HG03520 (cell line): Measurements from ENCODE around the gene GPR137.
A peak's percentile ranks its signal among the peaks of the same experiment; 100 is the strongest.

Source experiments
- ATAC-seq: cut with Tn5 transposase; IDR thresholded peaks from one replicate; pipeline ENCODE4 v1.9.1; 2021; ENCODE audit warnings: mild to moderate bottlenecking, moderate library complexity; ENCODE audit not compliant: unreplicated experiment

The GPR137 gene

GRCh38 chr11:64284048-64284961 is 1.3 kb upstream of the GPR137 start, which contains the start of gene BAD:
Gene BAD (minus strand): TSS chr11:64284665. CDS start chr11:64284368, 297 bp downstream.
- ATAC-seq: peak; percentile 64

- ATAC-seq: no peak
These were observed 495 bp downstream of the GPR137 start for GRCh38 chr11:64285885-64286800.

- no peak for ATAC-seq
These were observed 1.1 kb downstream of the GPR137 start for GRCh38 chr11:64286801-64287159.

GRCh38 chr11:64287676-64288352 is 2.2 kb downstream of the GPR137 start:
- ATAC-seq: no peak

- ATAC-seq: no peak
These were observed 2.7 kb downstream of the GPR137 start for GRCh38 chr11:64288353-64288750.

GRCh38 chr11:64289002-64289564 is 3.4 kb downstream of the GPR137 start:
- ATAC-seq: no peak

GRCh38 chr11:64290352-64291261 is 5.0 kb downstream of the GPR137 start:
- no peak for ATAC-seq

GRCh38 chr11:64291262-64291751 is 5.7 kb downstream of the GPR137 start, which contains the start of gene KCNK4:
Gene KCNK4 (plus strand): TSS chr11:64291302. CDS start chr11:64293019, 1,717 bp downstream.
- no peak for ATAC-seq

- no peak for ATAC-seq
These were observed 6.3 kb downstream of the GPR137 start for GRCh38 chr11:64291752-64292459.

- ATAC-seq: no peak
These were observed 7.0 kb downstream of the GPR137 start for GRCh38 chr11:64292460-64293254.

GRCh38 chr11:64294774-64295173 is 9.1 kb downstream of the GPR137 start:
- no peak for ATAC-seq

GRCh38 chr11:64295760-64296159 is 10.1 kb downstream of the GPR137 start:
- no peak for ATAC-seq

GRCh38 chr11:64296236-64296635 is 10.6 kb downstream of the GPR137 start:
- ATAC-seq: no peak

- ATAC-seq: no peak
These were observed 11.4 kb downstream of the GPR137 start for GRCh38 chr11:64296830-64297698.

- ATAC-seq: no peak
These were observed 12.2 kb downstream of the GPR137 start for GRCh38 chr11:64297699-64298358.
